WTC11 (cell line): ENCODE results near the gene TMEM164. TPM values are rescaled to one million over a fixed set of nuclear protein-coding genes. Genes with fewer than 3 reads are reported as not detected.

ENCODE experiments used
- ATAC-seq: fragments of 200-7000 bp; cut with Tn5 transposase; 2 replicates; pipeline ENCODE4 v1.10.0; 2021; ENCODE audit warnings: mild to moderate bottlenecking, moderate library complexity
- CTCF ChIA-PET: fragments of 300-600 bp; sonication (Branson Sonifier 250); formaldehyde crosslinking; loops from one replicate; lab custom pipeline; 2021; ENCODE audit warnings: antibody characterized with exemption; lab: Charles Lee
- POLR2A ChIA-PET: fragments of 350-600 bp; sonication (Branson Sonifier 250); formaldehyde crosslinking; loops from one replicate; lab custom pipeline; 2021; ENCODE audit warnings: antibody characterized with exemption; lab: Charles Lee
- DNase-seq: peaks from one replicate; pipeline ENCODE4 v3.0.0; 2021; ENCODE audit warnings: low spot score
- H3K27ac Mint-ChIP-seq: 2 replicates; pipeline ENCODE4 v1.8.0; 2021; ENCODE audit warnings: mixed read lengths
- H3K27me3 Mint-ChIP-seq: 2 replicates; pipeline ENCODE4 v1.8.0; 2021; ENCODE audit warnings: low read depth, mild to moderate bottlenecking, moderate library complexity, mixed read lengths
- H3K36me3 Mint-ChIP-seq: 2 replicates; pipeline ENCODE4 v1.8.0; 2021; ENCODE audit warnings: mixed read lengths
- H3K4me1 Mint-ChIP-seq: 2 replicates; pipeline ENCODE4 v1.8.0; 2022; ENCODE audit warnings: mixed read lengths
- H3K4me3 Mint-ChIP-seq: 2 replicates; pipeline ENCODE4 v1.8.0; 2021; ENCODE audit warnings: mild to moderate bottlenecking, moderate library complexity, mixed read lengths
- H3K9me3 Mint-ChIP-seq: 2 replicates; pipeline ENCODE4 v1.8.0; 2021; ENCODE audit warnings: mixed read lengths
- ATF1 ChIP-seq: sonication (generic); formaldehyde crosslinking; IDR thresholded peaks from 2 replicates; pipeline ENCODE4 v1.8.1; 2023; ENCODE audit warnings: mild to moderate bottlenecking, moderate library complexity, missing genetic modification reagents
- CREM ChIP-seq: sonication (generic); formaldehyde crosslinking; IDR thresholded peaks from 2 replicates; pipeline ENCODE4 v1.8.1; 2022; ENCODE audit warnings: mild to moderate bottlenecking, missing genetic modification reagents, moderate library complexity
- EMX1 ChIP-seq: fragments of 250-450 bp; sonication (Bioruptor Pico); IDR thresholded peaks from 2 replicates; pipeline ENCODE4 v1.8.0; 2021; ENCODE audit warnings: mild to moderate bottlenecking
- ERG ChIP-seq: fragments of 250-450 bp; sonication (Bioruptor Pico); IDR thresholded peaks from 2 replicates; pipeline ENCODE4 v1.8.0; 2021; ENCODE audit warnings: mild to moderate bottlenecking
- ESRRA ChIP-seq: sonication (generic); formaldehyde crosslinking; IDR thresholded peaks from 2 replicates; pipeline ENCODE4 v1.8.1; 2022; ENCODE audit warnings: mild to moderate bottlenecking, missing genetic modification reagents, borderline replicate concordance
- ETV6 ChIP-seq: sonication (generic); formaldehyde crosslinking; IDR thresholded peaks from 2 replicates; pipeline ENCODE4 v1.8.1; 2022; ENCODE audit warnings: mild to moderate bottlenecking, missing genetic modification reagents
- FOXK1 ChIP-seq: sonication (generic); formaldehyde crosslinking; IDR thresholded peaks from 2 replicates; pipeline ENCODE4 v1.8.0; 2022; ENCODE audit warnings: mild to moderate bottlenecking, moderate library complexity, missing genetic modification reagents
- GTF2I ChIP-seq: fragments of 250-450 bp; sonication (Bioruptor Pico); conservative IDR thresholded peaks from 2 replicates; pipeline ENCODE4 v1.4.0; 2021; ENCODE audit warnings: mild to moderate bottlenecking
- IRF1 ChIP-seq: sonication (generic); formaldehyde crosslinking; IDR thresholded peaks from 2 replicates; pipeline ENCODE4 v1.8.0; 2023; ENCODE audit warnings: missing genetic modification reagents
- JAZF1 ChIP-seq: fragments of 250-450 bp; sonication (Bioruptor Pico); IDR thresholded peaks from 2 replicates; pipeline ENCODE4 v1.9.0; 2021; ENCODE audit warnings: moderate library complexity, mild to moderate bottlenecking, inconsistent platforms
- NFATC4 ChIP-seq: fragments of 250-450 bp; sonication (Bioruptor Pico); IDR thresholded peaks from 2 replicates; pipeline ENCODE4 v1.9.0; 2021; ENCODE audit warnings: mild to moderate bottlenecking
- NR2C2 ChIP-seq: sonication (generic); formaldehyde crosslinking; IDR thresholded peaks from 2 replicates; pipeline ENCODE4 v1.8.0; 2022; ENCODE audit warnings: mild to moderate bottlenecking, missing genetic modification reagents
- PREB ChIP-seq: sonication (generic); formaldehyde crosslinking; IDR thresholded peaks from 2 replicates; pipeline ENCODE4 v1.8.1; 2022; ENCODE audit warnings: mild to moderate bottlenecking, missing genetic modification reagents, moderate library complexity, borderline replicate concordance
- PRRX2 ChIP-seq: fragments of 250-450 bp; sonication (Bioruptor Pico); IDR thresholded peaks from 2 replicates; pipeline ENCODE4 v1.8.0; 2021; ENCODE audit warnings: mild to moderate bottlenecking
- RORB ChIP-seq: fragments of 250-450 bp; sonication (Bioruptor Pico); IDR thresholded peaks from 2 replicates; pipeline ENCODE4 v1.9.0; 2021; ENCODE audit warnings: mild to moderate bottlenecking
- TCF7 ChIP-seq: sonication (generic); formaldehyde crosslinking; IDR thresholded peaks from 2 replicates; pipeline ENCODE4 v1.8.0; 2022; ENCODE audit warnings: mild to moderate bottlenecking, low read depth, missing genetic modification reagents, moderate library complexity
- USF2 ChIP-seq: sonication (generic); formaldehyde crosslinking; IDR thresholded peaks from 2 replicates; pipeline ENCODE4 v1.8.1; 2023; ENCODE audit warnings: mild to moderate bottlenecking, missing genetic modification reagents, moderate library complexity
- ZBTB43 ChIP-seq: sonication (generic); formaldehyde crosslinking; IDR thresholded peaks from 2 replicates; pipeline ENCODE4 v1.8.1; 2023; ENCODE audit warnings: mild to moderate bottlenecking, missing genetic modification reagents
- ZNF263 ChIP-seq: sonication (generic); formaldehyde crosslinking; IDR thresholded peaks from 2 replicates; pipeline ENCODE4 v1.8.1; 2022; ENCODE audit warnings: low read depth, mild to moderate bottlenecking, moderate library complexity, missing genetic modification reagents
- total RNA-seq: library from RNA; stranded (reverse); gene quantifications from 3 replicates; pipeline ENCODE4 v1.2.3, GENCODE V29; 2021
- TF ChIP-seq, protein P1 (sequence below): fragments of 250-450 bp; sonication (Bioruptor Pico); IDR thresholded peaks from 2 replicates; pipeline ENCODE4 v1.9.0; 2021; ENCODE audit warnings: mild to moderate bottlenecking

The TMEM164 gene
- total RNA-seq, 1 experiment from 2014 or later = 16.0 TPM

- H3K36me3 Mint-ChIP-seq = no peaks in the 10 kb centered on the region
- ATAC-seq = no peak
- CTCF ChIA-PET = no interaction called here
Observed at GRCh38 chrX:110041980-110042379, 39.1 kb downstream of the TMEM164 start.

More at GRCh38 chrX:110041980-110042379, 39.1 kb downstream of the TMEM164 start:
- no peak overlapping the region for H3K4me3 Mint-ChIP-seq
- POLR2A ChIA-PET = no interaction called here
- no peak for DNase-seq
- TF ChIP-seq GTF2I (CRISPR knock-in tag) = no peak
- no peak for TF ChIP-seq ERG
- TF ChIP-seq RORB (CRISPR knock-in tag) = no peak
- no peak for TF ChIP-seq ZBTB43
- TF ChIP-seq IRF1 = no peak
- no peak for TF ChIP-seq NFATC4 (CRISPR knock-in tag)
- TF ChIP-seq EMX1 (CRISPR knock-in tag) = no peak
- no peak for TF ChIP-seq FOXK1 (CRISPR knock-in tag)
- no peak for TF ChIP-seq USF2 (CRISPR knock-in tag)
- TF ChIP-seq, protein P1, sequence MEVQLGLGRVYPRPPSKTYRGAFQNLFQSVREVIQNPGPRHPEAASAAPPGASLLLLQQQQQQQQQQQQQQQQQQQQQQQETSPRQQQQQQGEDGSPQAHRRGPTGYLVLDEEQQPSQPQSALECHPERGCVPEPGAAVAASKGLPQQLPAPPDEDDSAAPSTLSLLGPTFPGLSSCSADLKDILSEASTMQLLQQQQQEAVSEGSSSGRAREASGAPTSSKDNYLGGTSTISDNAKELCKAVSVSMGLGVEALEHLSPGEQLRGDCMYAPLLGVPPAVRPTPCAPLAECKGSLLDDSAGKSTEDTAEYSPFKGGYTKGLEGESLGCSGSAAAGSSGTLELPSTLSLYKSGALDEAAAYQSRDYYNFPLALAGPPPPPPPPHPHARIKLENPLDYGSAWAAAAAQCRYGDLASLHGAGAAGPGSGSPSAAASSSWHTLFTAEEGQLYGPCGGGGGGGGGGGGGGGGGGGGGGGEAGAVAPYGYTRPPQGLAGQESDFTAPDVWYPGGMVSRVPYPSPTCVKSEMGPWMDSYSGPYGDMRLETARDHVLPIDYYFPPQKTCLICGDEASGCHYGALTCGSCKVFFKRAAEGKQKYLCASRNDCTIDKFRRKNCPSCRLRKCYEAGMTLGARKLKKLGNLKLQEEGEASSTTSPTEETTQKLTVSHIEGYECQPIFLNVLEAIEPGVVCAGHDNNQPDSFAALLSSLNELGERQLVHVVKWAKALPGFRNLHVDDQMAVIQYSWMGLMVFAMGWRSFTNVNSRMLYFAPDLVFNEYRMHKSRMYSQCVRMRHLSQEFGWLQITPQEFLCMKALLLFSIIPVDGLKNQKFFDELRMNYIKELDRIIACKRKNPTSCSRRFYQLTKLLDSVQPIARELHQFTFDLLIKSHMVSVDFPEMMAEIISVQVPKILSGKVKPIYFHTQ (CRISPR knock-in tag) = no peak
- TF ChIP-seq ESRRA (CRISPR knock-in tag) = no peak
- TF ChIP-seq CREM (CRISPR knock-in tag) = no peak
- TF ChIP-seq ZNF263 (CRISPR knock-in tag) = no peak
- TF ChIP-seq PREB (CRISPR knock-in tag) = no peak
- TF ChIP-seq ATF1 (CRISPR knock-in tag) = no peak
- TF ChIP-seq PRRX2 = no peak
- no peak for TF ChIP-seq ETV6
- TF ChIP-seq TCF7 = no peak
- no peak for TF ChIP-seq JAZF1 (CRISPR knock-in tag)
- no peak for TF ChIP-seq NR2C2 (CRISPR knock-in tag)
- TF ChIP-seq, all 79 proteins: peak for 0
- no peaks in the 10 kb centered on the region for H3K9me3 Mint-ChIP-seq
- H3K27me3 Mint-ChIP-seq = no peaks in the 10 kb centered on the region
- no peak overlapping the region for H3K27ac Mint-ChIP-seq
- H3K4me1 Mint-ChIP-seq = peaks cover 24% of the 10 kb centered on the region
